Stromal cell of bone marrow (primary cell): ENCODE data around the gene RASD1.

Experiments
- DNase-seq: peaks from one replicate; pipeline ENCODE4 v3.0.0-alpha.2; 2012; ENCODE audit warnings: low read depth

Gene RASD1, protein sequence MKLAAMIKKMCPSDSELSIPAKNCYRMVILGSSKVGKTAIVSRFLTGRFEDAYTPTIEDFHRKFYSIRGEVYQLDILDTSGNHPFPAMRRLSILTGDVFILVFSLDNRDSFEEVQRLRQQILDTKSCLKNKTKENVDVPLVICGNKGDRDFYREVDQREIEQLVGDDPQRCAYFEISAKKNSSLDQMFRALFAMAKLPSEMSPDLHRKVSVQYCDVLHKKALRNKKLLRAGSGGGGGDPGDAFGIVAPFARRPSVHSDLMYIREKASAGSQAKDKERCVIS

DNA sequence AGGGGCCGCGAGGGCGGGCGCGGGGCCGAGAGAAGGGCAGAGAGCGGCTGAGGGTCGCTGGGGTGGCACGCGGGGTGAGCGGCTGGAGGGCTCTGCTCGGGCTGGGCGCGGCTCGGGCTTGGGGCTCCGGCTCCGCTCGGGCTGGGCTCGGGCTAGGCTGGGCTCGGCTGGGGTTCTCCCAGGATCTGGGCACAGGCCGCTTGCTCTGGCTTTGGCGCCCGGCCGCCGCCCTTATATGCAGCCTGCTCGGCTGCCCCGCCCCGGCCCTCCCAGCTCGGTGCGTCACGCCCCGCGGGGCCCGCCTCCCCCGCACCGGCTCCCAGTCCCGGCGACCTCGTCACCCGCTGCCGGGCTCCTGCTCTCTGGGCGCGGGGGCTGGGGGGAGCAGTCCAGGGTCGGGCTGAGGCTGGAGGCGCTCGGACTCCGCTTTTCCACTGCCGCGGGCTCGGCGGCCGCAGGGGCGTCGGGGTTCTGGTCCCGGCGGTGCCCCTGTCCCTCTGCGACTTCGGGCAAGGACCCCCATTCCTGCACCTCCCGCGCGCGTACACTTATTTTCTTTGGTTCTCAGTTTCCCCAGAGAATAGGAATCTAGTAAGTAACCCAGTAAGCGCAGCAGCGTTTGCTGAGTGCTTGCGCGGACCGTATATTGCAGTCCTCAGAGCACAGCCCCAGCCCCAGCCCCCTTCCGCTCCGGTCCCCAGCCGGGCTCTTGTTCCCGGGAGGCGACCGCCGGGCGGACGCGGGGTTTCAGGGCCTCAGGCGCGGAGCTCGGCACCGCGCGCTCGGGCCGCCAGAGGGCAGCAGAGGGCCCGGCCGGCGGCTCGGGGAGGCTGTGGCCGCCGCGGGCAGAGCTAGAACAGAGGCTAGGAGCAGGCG lies at the start of gene RASD1:
Gene RASD1 (minus strand): TSS at position 207 of the 876 bp plus-strand sequence. CDS start 214 bp downstream, outside the sequence.
- peak; percentile 80 for DNase-seq

DNA sequence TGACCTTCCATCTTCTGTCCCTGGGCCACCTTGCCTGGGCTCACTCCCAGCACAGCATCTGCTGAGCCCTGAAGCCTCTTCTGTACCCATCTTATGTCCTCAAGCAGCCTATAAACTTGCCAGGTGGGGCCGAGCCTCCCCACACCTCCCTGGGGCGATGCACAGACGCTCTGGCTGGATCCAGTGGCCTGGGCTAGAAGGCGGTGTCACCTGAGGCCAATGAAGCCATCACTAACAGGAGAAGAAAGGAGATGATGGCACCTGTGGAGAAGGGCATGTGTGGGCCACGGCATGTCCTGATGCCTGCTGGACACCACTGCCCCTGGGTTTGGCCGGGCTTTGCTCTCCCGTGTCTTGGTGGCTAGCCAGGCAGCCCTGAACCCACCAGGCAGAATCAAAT lies 49.8 kb upstream of the RASD1 start:
- no peak for DNase-seq

DNA sequence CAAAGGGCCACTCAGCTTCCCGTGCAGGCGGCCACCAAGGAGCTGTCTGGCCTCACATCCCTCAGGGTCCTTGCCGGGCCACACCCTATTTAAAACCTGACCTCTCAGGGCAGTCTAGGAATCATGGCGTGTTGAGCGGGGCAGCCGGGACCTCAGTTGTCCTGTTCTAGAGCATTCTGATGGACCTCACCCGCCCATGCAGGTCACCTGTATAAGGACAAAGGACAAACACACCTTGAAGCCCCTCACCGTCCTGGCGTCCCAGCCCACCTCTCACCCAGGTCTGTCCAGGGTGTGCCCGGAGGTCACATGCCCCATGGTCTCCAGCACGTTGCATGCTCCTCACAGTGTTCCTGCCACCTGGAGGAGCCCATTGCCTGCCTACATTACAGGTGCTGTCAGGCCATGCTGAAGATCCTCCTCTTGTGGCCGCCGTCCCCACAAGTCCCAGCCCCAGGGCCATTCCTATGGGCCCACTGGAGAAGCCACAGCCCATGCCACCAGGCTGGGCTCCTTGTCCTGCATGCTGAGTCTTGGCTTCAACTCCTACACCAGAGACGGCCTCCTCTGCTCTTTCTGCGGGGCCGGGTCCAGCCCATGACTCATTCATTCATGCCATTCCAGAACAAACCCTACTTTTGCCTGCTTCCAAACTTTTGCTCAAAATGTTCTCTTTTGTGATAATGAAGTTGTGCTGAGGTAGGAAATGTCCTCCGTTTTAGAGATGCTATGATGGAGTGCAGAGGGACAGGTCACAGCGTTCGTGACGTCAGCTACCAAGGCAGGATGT lies 49.0 kb upstream of the RASD1 start:
- peak; percentile 40 for DNase-seq

DNA sequence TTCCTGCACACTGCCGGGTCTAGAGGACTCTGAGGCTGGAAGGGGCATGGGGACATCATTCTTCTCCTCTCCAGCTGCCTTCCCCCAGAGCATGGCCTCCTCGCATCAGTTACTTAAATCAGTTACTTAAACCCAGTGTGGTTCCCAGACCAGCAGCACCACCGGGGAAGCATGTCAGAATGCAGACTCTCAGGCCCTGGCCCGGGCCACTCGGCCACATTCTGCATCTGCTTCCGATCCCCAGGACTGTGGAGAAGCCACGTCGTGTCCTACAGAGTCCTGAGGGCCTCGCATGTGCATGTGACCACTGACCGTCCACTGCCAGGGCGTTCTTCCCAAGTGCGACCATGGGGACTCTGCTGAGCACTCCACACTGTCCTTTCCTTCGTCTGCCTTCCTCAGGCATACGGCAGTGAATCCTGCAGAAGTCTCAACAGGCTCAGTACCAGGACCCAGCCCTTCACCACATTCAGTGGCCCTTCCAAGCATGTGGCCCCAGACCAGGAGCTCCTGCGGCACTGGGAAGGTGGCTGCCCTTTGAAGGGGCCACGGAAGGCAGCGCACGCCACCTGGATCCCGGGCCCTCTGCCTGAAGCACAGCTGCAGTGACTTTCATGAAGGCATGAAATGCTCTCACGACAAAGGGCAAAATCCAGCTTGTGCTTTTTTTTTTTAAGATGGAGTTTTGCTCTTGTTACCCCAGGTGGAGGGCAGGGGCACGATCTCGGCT lies 46.9 kb upstream of the RASD1 start:
- no peak for DNase-seq

DNA sequence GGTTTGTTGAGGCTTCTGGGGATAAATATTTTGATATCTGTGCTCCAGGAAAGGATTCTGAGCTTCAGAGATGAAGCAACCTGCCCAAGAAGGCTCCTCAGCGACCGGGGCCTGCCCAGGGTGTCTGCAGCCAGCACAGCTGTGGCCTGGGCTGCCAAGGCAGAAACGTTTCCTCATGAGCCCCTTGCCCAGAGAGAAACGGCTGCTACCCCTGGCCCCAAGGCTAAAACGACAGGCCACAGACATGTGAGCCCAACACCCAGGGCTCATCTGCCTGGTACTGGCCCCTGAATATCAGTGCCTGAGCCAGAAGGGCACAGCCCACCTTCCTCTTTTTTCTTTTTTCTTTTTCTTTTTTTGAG lies 45.4 kb upstream of the RASD1 start:
- no peak for DNase-seq

DNA sequence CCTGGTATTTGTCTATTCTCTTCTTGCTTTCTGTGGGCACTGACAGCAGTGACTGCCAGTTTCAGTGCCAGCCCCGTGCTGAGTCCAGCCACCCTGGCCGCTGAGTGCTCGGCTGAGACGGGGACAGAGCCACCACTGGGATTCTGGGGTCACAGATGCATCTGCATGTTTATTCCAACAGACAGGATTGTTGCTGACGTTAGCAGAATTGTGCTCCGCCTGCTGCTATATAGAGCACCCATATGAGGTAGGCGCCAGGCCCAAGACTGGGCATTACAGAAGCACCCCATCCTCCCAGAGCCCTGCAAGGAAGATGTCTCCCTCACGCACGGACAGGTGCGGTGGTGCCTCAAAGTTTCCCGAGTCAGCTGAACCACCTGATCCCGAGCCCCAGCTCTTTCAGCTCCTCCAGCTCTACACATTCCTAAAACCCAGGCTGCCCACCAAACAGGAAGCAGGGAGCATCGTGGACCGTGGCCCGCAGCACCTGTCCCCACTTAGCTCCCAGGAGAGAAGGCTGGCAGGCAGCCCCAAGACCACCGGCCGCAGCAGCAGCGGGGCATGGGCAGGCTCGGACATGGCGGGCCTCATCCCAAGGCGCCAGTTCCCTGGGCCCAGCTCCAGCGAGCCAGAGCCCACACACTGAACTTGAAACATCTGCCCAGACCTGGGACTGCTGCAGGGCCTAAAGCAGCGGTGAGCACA lies 44.9 kb upstream of the RASD1 start:
- no peak for DNase-seq

DNA sequence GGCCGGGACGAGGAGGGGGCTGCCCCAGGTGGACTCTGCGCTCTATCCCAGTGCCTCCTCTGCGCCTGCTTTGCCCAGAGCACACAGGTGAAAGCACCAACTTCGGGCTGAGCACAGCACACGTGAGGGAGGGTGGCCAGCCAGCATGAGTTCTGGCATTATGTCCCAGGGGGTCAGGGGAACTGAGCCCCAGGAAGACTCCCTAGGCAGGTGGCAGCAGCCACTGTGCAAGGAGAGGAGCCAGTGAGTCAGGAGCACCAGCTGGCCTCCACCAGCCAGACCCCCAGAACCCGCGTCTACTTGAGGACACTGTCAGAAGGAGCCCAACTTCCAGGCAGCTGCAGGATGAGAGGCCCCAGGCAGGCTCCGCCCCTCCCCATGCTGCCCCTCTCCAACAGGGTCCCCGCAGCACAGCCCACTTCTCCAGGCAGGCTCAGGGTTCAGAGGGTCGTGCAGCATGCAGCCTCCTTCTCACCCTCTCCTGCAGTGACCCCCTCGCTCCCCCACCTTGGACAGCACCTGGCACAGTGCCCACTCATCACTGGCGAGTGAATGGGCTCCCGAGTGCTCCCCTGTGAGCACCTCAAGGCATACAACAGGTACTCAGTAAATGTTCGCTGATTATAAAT lies 44.2 kb upstream of the RASD1 start:
- DNase-seq, result no peak

DNA sequence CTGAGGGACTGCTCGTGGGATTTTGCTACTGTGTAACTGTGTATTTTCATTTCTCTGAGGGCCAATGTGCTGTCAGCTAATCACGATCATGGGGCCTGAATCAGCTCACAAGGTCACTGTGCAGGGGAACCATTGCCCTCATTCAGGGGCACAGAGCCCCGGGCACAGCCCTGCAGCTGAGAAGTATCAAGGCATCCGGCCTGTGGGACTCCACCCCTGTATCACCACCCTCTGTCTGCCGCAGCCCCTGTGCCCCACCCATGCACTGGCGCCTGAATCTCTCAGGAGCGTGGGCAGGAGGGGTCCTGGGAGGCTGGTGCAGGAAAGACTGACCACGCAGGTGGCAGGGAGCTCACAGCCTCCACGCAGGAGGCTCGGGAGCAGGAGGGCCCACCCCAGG lies 43.4 kb upstream of the RASD1 start:
- DNase-seq, result no peak

DNA sequence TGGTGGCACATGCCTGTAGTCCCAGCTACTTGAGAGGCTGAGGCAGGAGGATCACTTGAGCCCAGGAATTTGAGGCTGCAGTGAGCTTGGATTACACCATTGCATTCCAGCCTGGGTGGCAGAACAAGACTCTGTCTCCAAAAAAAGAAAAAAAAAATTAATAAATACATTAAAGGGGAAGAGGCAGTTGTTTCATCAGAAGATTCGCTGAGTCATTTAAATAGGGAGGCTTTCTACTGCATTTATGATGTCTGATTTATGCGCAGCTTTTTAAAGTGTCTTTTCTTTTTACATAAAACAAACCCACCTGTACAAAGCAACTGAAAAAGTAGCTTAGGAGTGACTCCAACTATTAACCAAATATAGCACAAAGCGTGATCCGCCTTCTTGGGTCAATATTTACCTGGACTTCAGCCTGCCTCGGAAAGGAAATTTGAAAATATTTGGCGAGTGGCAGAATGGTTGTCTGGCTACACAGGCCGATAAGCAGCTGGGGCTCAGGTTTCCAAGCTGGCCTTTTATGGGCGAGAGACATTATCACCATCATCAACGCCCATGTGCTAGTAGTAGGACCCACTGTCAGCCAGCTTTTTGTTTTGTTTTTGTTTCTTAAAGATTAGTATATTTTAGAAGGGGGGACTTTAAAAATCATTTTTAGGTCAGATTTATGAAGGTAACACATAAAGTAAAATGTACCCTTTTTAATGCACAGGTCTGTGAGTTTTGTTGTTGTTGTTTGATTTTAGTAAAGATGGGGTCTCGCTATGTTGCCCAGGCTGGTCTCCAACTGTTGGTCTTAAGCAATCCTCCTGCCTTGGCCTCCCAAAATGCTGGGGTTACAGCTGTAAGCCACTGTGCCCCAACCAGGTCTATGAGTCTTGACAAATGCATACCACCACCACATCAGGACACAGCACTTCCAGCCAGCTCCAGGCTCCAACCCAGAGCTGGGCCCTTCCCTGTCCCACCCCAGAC lies 42.5 kb upstream of the RASD1 start:
- no peak for DNase-seq

DNA sequence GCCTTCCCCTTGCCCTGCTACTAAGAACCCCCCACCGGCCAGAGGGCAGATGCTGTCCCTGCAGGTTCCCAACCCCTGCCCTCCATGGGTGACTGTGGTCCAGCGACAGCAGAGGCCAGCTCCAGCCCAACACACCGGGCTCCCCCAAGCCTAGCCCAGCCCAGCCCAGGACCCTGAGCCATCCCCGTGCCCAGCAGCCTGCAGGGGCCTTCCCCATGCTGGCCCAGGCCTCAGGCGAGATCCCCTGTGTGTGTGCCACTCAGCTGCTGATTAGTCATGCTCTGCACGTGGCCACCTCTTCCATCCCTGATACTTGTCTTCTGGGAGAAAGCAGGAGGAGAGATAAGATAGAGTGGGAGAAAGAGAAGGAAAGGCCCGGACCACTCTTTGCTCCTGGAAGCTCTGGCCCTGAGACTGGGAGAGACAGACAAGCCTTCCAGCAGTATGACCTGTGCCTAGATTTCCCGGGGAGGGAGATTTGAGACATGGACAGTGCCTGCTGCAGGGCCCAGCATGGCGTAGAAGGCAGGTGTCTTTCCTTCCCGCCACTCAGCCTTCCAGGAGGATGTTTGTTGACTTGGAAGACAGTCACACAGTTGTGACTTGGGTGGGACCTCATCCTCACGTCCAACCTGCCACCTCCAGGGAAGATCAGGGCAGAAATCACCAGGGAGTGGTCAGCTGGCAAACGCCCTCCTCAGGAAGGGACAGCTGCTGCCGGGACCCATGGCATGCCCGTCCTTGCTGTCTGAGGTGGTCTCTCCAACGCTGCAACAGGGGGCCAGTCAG lies 41.3 kb upstream of the RASD1 start:
- no peak for DNase-seq

DNA sequence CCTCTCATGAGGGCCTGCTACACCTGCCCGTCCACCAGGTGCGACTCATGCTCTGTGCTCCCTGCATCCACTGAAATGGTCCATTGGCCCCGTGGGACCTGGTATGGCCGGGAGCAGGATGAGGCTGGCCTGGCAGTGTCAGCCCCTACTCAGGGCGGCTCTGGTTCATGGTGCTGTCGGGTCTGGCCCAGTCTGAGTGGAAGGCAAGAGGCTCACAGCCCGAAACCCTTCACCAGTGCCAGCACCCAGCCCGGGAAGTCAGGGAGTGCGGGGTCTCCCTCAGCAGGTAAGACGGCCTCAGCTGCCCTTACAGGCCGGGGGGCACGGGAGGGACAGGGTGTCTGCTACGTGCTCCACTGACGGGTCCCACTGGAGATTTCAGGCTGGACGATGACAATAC lies 40.5 kb upstream of the RASD1 start:
- DNase-seq, result no peak

DNA sequence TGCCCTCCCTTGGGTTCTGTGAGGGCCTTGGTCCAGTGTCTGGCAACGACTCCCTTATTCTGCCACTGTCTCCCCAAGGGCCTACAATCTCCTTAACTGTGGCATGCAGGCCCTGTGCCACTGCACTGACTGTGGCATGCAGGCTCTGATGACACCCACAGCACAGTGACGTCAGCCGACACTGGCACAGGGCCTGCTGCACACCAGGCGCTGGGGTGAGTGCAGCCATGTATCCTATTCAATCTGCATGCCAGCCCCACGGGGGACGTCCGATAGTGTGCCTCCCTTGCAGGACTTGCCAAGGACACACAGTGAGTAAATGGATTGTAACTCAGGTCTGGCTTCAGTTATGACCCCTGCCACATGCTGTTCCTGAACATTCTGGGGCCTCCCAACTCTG lies 39.8 kb upstream of the RASD1 start:
- no peak for DNase-seq

DNA sequence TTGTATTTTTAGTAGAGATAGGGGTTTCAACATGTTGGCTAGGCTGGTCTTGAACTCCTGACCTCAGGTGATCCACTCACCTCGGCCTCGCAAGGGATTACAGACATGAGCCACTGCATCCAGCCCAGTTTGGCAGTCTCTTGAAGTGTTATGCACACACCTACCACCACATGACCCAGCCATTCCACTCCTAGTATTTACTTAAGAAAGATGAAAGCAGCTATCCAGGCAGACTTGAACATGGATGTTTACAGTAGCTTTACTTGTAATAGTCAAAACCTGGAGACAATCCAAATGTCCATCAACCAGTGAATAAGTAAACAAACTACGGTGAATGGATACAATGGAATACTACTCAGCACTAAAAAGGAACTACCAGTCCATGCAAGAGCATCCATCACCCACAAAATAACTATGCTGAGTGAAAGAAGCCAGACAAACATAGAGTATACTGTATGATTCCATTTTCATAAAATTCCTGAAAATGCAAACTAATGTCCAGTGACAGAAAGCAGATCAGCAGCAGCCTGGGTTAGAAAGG lies 37.8 kb upstream of the RASD1 start:
- DNase-seq, result no peak

DNA sequence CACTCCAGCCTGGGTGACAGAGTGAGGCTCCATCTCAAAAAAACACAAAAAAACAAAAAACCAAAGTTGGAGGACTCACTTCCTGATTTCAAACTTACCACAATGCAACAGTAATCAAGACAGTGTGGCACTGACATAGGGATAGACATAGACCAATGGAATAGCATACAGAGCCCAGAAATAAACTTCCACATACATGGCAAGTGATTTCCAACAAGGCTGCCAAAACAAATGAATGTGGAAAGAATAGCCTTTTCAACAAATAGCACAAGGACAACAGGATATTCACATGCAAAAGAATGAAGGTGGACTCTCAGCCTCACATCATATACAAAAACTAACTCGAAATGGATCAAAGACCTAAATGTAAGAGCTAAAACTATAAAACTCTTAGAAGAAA lies 36.8 kb upstream of the RASD1 start:
- no peak for DNase-seq

DNA sequence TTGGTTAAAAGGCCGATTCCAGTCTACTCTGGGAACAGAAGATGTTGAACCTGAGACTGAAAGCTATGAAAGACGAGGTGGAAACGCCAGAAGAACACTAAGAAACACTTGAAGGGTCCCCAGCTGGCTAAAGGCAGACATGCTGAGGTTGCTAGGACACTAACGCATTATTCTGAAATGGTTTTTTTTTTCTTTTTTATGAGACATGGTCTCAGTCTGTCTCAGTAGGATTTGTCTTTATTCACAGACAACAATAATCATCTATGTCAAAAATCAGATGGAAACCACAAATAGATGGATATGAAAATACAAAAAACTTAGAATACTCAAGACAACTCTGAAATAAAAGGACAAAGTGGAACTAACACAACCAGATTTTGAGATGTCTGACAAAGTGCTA lies 35.0 kb upstream of the RASD1 start:
- DNase-seq, result no peak

DNA sequence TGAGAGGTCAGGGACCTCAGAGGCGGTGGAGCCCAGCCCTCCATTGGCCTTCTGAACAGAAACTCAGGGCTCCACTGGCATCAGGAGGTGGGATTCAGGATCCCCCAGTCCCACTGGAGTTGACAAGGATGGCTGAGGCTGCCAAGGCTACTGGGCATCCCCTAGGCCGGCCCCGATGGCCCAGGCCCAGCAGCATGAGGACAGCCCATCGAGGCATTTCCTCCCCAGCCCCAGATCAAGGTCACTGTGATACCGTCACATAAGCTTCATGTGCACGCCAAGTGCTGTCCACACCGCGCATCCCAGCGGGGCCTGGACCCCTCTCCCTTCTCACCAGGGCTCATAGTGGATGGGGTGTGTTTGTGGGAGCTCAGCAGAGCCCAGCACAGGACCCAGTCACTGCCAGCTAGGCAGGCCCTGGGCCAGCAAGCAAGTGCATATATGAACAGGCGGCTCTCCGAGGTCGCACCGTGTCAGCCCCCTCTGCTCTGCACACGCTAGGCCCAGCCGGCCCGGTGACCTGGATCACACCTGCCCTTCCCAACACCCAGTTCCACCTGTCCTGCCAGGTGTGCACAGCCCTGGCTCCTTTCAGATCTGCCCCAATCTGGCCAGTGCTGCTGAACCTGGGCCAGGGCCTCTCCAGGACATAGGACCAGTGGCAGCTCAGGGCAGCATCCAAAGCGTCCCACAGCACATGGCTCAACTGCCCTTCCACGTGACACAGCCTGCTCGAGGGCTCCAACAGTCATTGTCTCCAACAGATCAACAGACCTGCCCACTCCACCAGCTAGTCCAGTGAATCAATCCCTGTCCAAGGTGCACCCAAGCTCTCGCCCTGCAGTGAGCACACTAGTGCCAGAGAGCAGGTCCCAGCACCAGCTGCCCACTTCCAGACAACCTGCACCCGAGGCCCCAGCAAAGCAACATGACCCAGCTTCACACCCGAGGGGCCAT lies 32.8 kb upstream of the RASD1 start:
- DNase-seq, result no peak

DNA sequence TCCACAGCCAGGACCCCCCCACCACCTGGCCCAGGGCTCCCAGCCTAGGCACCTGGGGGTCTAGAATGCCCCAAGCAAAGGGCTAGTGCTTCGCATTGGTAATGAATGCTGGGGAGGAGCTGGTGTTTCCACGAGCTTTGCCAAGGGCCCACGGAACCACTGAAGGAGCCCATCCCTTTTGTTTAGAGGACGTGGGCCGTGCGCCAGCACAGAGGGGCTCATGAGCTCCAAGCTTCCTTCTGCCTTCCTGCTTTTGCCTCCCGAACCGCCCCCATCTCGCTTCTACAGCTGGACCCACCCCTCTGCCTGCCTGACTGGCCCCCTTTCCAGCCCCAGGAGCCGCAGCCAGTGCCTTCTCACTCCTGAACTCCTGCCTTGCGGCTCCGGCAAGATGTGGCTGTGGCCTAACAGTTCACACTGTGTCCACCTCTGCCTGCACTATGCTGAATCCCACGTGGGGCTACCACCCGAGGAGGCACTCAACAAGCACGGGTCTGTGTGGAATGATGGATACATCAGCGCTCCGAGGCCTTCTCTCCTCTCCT lies 31.8 kb upstream of the RASD1 start:
- DNase-seq, result no peak
